CD4-positive, CD25-positive, alpha-beta regulatory T cell (primary cell): Measurements from ENCODE around the gene GUCY1A2. TPM values are rescaled to one million over a fixed set of nuclear protein-coding genes. Genes with fewer than 3 reads are reported as not detected.
"Not testable (repeated sequence)": the region's sequence is repeated elsewhere in the genome, so short reads cannot be mapped to it uniquely, and the experiment has no call there.

Source experiments
- ATAC-seq, 2 donors: fragments of 150-1000 bp; cut with Tn5 transposase; one replicate each; pipeline ENCODE4 v1.10.0; 2021; ENCODE audit warnings: low read depth in 2 of 2, moderate number of reproducible peaks in 2 of 2, moderate library complexity in 1 of 2
- DNase-seq, 3 donors: peaks; one replicate each; pipeline versions ENCODE4 v3.0.0 to v3.0.0-alpha.2; 2012 to 2022; ENCODE audit warnings: mixed read lengths in 1 of 3
- H3K27ac ChIP-seq: one replicate; pipeline ENCODE4 v1.7.0; 2013; ENCODE audit warnings: mild to moderate bottlenecking, low read length; ENCODE audit not compliant: insufficient read depth, poor library complexity, severe bottlenecking
- H3K27me3 ChIP-seq: one replicate; pipeline ENCODE4 v1.7.0; 2013; ENCODE audit warnings: low read length; ENCODE audit not compliant: control insufficient read depth, insufficient read depth
- H3K36me3 ChIP-seq: one replicate; pipeline ENCODE4 v1.7.0; 2013; ENCODE audit warnings: mild to moderate bottlenecking, low read length, moderate library complexity; ENCODE audit not compliant: control insufficient read depth, insufficient read depth
- H3K4me1 ChIP-seq: 2 replicates; pipeline ENCODE4 v1.7.0; 2013; ENCODE audit warnings: mild to moderate bottlenecking, low read length; ENCODE audit not compliant: insufficient read depth, control insufficient read depth, poor library complexity, severe bottlenecking
- H3K4me3 ChIP-seq: one replicate; pipeline ENCODE4 v1.7.0; 2013; ENCODE audit warnings: low read depth, mild to moderate bottlenecking, low read length, moderate library complexity
- H3K9me3 ChIP-seq, 2 experiments: 1 replicate in 1 of 2; 2 replicates in 1 of 2; pipeline ENCODE4 v1.7.0; 2013; ENCODE audit warnings: low read length in 2 of 2, mild to moderate bottlenecking in 1 of 2, moderate library complexity in 1 of 2; ENCODE audit not compliant: control insufficient read depth in 2 of 2
- H3K27ac Mint-ChIP-seq, 3 donors: one replicate each; pipeline ENCODE4 v1.8.0; 2020 to 2022; ENCODE audit warnings: mild to moderate bottlenecking in 3 of 3, mixed read lengths in 3 of 3, moderate library complexity in 2 of 3
- H3K27me3 Mint-ChIP-seq: one replicate; pipeline ENCODE4 v1.8.0; 2022; ENCODE audit warnings: mild to moderate bottlenecking, mixed read lengths
- H3K36me3 Mint-ChIP-seq: one replicate; pipeline ENCODE4 v1.8.0; 2020; ENCODE audit warnings: mixed read lengths
- H3K4me1 Mint-ChIP-seq, 4 donors: one replicate each; pipeline ENCODE4 v1.8.0; 2020 to 2022; ENCODE audit warnings: mixed read lengths in 4 of 4, mild to moderate bottlenecking in 1 of 4
- H3K4me3 Mint-ChIP-seq, 4 donors: one replicate each; pipeline ENCODE4 v1.8.0; 2020 to 2022; ENCODE audit warnings: mild to moderate bottlenecking in 4 of 4, mixed read lengths in 4 of 4, moderate library complexity in 3 of 4
- H3K9me3 Mint-ChIP-seq, 7 donors: one replicate each; pipeline ENCODE4 v1.8.0; 2020 to 2022; ENCODE audit warnings: mixed read lengths in 7 of 7, mild to moderate bottlenecking in 3 of 7, moderate library complexity in 2 of 7
- polyA plus RNA-seq, 4 donors: library from polyadenylated mRNA; unstranded; fragments of 300-500 nt; fragmentation: Illumina TruSeq; gene quantifications; one replicate each; pipeline ENCODE4 v1.2.3, GENCODE V29; 2021
- total RNA-seq: library from RNA; stranded (reverse); gene quantifications from one replicate; pipeline ENCODE4 v1.2.3, GENCODE V29; 2022

The GUCY1A2 gene, protein sequence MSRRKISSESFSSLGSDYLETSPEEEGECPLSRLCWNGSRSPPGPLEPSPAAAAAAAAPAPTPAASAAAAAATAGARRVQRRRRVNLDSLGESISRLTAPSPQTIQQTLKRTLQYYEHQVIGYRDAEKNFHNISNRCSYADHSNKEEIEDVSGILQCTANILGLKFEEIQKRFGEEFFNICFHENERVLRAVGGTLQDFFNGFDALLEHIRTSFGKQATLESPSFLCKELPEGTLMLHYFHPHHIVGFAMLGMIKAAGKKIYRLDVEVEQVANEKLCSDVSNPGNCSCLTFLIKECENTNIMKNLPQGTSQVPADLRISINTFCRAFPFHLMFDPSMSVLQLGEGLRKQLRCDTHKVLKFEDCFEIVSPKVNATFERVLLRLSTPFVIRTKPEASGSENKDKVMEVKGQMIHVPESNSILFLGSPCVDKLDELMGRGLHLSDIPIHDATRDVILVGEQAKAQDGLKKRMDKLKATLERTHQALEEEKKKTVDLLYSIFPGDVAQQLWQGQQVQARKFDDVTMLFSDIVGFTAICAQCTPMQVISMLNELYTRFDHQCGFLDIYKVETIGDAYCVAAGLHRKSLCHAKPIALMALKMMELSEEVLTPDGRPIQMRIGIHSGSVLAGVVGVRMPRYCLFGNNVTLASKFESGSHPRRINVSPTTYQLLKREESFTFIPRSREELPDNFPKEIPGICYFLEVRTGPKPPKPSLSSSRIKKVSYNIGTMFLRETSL
- total RNA-seq (not detected), polyA plus RNA-seq (not detected)

DNA sequence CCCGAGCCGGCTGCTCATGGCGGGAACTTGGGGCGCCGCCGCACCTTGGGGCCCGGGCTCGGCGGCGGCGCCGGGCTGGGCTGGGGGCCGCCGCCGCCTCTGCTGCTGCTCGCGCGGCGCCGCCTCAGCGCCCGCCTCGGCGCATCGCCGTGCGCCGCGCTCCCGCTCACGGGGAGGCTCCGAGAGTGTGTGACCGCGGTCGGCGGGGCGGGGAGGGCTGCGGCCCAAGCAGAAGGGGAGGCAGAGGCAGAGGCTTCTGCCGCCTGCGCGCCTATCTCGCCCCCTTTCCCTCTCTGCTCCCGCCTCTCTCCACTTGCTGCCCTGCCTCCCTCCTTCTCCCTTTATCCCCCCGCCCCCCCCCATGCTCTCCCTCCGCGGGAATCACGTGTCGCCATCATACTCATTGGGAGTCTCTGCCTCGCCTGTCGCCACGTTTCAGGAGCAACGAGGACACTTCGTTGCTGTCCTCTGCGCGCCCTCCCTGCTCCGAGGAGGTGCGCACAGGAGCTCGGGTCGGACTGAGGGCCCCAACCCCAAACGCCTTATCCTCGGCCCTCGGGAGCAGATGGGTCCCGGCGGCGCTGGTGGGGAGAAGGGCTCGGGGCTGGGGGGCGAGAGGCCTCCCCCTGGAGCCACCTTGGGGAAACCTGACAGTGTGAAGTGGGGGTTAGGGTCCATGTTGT, at the start of gene GUCY1A2:
Gene GUCY1A2, minus strand, starts transcription at position 258 of the 683 bp plus-strand sequence. CDS start 421 bp downstream, outside the sequence.
- ATAC-seq = no peak
- H3K27ac Mint-ChIP-seq = no peak within 1 kb of the TSS
- Histone ChIP-seq H3K36me3 (no peaks in the 10 kb centered on the region), H3K27ac (no peak within 1 kb of the TSS), H3K4me3 (no peak within 1 kb of the TSS), H3K9me3 (peaks cover 0 to 2% of the 10 kb centered on the region in 2 experiments), H3K4me1 (no peaks in the 10 kb centered on the region), H3K27me3 (peaks cover 19% of the 10 kb centered on the region)
- peak within 1 kb of the TSS in 2 of 4 donors; percentile 38 to 63 for H3K4me3 Mint-ChIP-seq
- DNase-seq = no peak
- peaks cover 0 to 5% (median 0%) of the 10 kb centered on the region in 7 donors for H3K9me3 Mint-ChIP-seq
- no peaks in the 10 kb centered on the region for H3K36me3 Mint-ChIP-seq
- peaks cover 0 to 7% (median 4%) of the 10 kb centered on the region in 4 donors for H3K4me1 Mint-ChIP-seq
- H3K27me3 Mint-ChIP-seq = peaks cover 46% of the 10 kb centered on the region

DNA sequence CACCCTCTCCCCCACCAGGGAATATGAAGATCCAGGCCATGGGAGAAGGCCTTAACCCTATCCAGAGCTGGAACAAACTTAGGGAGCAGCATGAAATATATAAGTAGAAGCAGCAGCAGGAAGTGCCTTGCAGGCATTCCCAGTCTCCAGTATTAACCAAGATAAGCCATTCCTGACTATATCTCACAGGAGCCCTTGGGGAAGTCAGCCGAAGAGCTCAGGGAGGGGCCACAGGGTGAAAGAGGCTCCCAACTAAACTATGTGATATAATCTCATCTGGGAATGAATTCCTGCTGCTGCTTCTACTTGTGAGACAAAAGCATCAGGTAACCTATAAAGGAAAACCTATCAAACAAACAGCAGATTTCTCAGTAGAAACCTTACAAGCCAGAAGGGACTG, 36.1 kb upstream of the GUCY1A2 start:
- DNase-seq (no peak), ATAC-seq (no peak)
- H3K27me3 Mint-ChIP-seq = no peaks in the 10 kb centered on the region
- H3K9me3 Mint-ChIP-seq = peaks cover 0 to 36% (median 7%) of the 10 kb centered on the region in 7 donors
- Histone ChIP-seq H3K4me3 (no peak overlapping the region), H3K4me1 (no peaks in the 10 kb centered on the region), H3K27me3 (no peaks in the 10 kb centered on the region), H3K27ac (no peak overlapping the region), H3K9me3 (peaks cover 5 to 21% of the 10 kb centered on the region in 2 experiments), H3K36me3 (no peaks in the 10 kb centered on the region)
- H3K27ac Mint-ChIP-seq = no peak overlapping the region
- H3K4me3 Mint-ChIP-seq = no peak overlapping the region
- H3K36me3 Mint-ChIP-seq = no peaks in the 10 kb centered on the region
- no peaks in the 10 kb centered on the region for H3K4me1 Mint-ChIP-seq

DNA sequence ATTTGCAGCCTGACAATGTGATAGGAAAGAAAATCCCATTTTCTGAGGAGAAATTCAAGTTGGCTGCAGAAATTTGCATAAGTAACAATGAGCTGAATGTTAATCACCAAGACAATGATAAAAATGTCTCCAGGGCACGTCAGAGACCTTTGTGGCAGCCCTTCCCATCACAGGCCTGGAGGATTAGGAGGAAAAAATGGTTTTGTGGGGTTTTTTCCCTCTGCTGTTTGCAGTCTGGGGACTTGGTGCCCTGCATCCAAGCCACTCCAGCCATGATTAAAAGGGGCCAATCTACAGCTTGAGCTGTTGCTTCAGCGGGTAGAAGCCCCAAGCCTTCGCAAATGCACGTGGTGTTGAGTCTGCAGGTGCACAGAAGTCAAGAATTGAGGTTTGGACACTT, 33.1 kb upstream of the GUCY1A2 start:
- H3K4me3 Mint-ChIP-seq, ATAC-seq, H3K4me1 ChIP-seq, H3K36me3 Mint-ChIP-seq, H3K27ac Mint-ChIP-seq, DNase-seq, H3K27ac ChIP-seq, H3K27me3 ChIP-seq, H3K36me3 ChIP-seq, H3K27me3 Mint-ChIP-seq, H3K4me1 Mint-ChIP-seq, H3K4me3 ChIP-seq: not testable (repeated sequence)
- peaks cover 0 to 35% (median 10%) of the 10 kb centered on the region in 7 donors for H3K9me3 Mint-ChIP-seq
- peaks cover 5 to 21% of the 10 kb centered on the region in 2 experiments for H3K9me3 ChIP-seq

DNA sequence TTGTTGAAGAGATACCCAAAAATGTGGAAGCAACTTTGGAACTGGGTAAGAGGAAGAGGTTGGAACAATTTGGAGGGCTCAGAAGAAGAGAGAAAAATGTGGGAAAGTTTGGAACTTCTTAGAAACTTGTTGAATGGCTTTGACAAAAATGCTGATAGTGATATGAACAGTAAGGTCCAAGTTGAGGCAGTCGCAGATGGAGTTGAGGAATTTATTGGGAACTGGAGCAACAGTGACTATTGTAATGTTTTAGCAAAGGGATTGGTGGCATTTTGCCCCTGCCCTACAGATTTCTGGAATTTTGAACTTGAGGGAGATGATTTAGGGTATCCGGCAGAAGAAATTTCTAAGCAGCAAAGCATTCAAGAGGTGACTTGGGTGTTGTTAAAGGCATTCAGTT, 32.6 kb upstream of the GUCY1A2 start:
- H3K27me3 Mint-ChIP-seq, H3K4me1 Mint-ChIP-seq, H3K27ac ChIP-seq, H3K4me1 ChIP-seq, H3K36me3 Mint-ChIP-seq, DNase-seq, ATAC-seq, H3K27ac Mint-ChIP-seq, H3K27me3 ChIP-seq, H3K4me3 ChIP-seq, H3K36me3 ChIP-seq, H3K4me3 Mint-ChIP-seq: not testable (repeated sequence)
- H3K9me3 ChIP-seq = peaks cover 5 to 21% of the 10 kb centered on the region in 2 experiments
- peaks cover 0 to 35% (median 10%) of the 10 kb centered on the region in 7 donors for H3K9me3 Mint-ChIP-seq

DNA sequence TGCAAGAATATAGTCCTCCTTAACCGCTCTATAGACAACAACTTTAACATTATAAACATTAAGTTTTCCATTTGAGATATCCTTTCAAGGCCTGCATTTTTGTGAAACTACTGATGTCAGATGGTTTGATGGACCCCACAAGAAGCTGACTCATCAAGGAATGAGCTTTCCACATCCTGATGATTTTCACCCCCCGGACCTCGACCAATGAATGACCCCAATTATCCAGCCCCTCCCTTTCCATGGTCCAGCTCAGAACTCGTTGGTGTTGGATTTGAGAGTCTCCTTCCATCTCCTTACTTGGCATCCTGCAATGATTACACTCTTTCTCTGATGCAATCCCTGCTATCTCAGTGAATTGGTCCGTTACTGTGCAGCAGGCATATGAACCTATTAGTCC, 31.8 kb upstream of the GUCY1A2 start:
- Histone ChIP-seq H3K36me3 (no peaks in the 10 kb centered on the region), H3K4me1 (no peaks in the 10 kb centered on the region), H3K27ac (no peak overlapping the region), H3K4me3 (no peak overlapping the region), H3K27me3 (no peaks in the 10 kb centered on the region), H3K9me3 (peaks cover 5 to 21% of the 10 kb centered on the region in 2 experiments)
- Mint-ChIP-seq H3K4me3 (no peak overlapping the region), H3K36me3 (no peaks in the 10 kb centered on the region), H3K9me3 (peaks cover 0 to 40% (median 9%) of the 10 kb centered on the region in 7 donors), H3K27ac (no peak overlapping the region), H3K4me1 (no peaks in the 10 kb centered on the region), H3K27me3 (no peaks in the 10 kb centered on the region)
- DNase-seq (no peak), ATAC-seq (no peak)

DNA sequence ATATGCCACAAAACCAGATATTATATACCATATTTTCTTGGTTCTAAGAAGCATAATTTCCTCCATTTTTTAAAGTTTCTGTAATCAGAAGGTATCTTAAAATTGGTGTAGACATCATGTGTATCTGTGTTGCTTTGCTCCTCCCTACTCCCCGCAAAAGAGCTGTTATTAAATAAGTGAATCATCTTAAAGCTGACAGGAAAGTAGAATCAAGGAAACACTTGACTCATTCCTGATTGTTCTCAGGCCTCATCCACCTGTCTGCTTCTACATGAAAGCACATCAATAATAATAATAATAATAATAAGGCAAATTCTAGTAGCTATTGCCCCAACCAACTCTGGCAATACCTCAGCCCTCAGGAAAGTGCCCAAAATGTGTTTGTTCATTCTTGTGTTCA, 26.2 kb upstream of the GUCY1A2 start:
- no peaks in the 10 kb centered on the region for H3K4me1 ChIP-seq
- Mint-ChIP-seq H3K4me1 (no peaks in the 10 kb centered on the region), H3K36me3 (no peaks in the 10 kb centered on the region), H3K4me3 (no peak overlapping the region), H3K27me3 (no peaks in the 10 kb centered on the region), H3K27ac (no peak overlapping the region), H3K9me3 (peaks cover 0 to 14% (median 3%) of the 10 kb centered on the region in 7 donors)
- no peak for DNase-seq
- no peaks in the 10 kb centered on the region for H3K9me3 ChIP-seq
- H3K27me3 ChIP-seq = no peaks in the 10 kb centered on the region
- H3K4me3 ChIP-seq = no peak overlapping the region
- no peak overlapping the region for H3K27ac ChIP-seq
- ATAC-seq = no peak
- H3K36me3 ChIP-seq = no peaks in the 10 kb centered on the region

DNA sequence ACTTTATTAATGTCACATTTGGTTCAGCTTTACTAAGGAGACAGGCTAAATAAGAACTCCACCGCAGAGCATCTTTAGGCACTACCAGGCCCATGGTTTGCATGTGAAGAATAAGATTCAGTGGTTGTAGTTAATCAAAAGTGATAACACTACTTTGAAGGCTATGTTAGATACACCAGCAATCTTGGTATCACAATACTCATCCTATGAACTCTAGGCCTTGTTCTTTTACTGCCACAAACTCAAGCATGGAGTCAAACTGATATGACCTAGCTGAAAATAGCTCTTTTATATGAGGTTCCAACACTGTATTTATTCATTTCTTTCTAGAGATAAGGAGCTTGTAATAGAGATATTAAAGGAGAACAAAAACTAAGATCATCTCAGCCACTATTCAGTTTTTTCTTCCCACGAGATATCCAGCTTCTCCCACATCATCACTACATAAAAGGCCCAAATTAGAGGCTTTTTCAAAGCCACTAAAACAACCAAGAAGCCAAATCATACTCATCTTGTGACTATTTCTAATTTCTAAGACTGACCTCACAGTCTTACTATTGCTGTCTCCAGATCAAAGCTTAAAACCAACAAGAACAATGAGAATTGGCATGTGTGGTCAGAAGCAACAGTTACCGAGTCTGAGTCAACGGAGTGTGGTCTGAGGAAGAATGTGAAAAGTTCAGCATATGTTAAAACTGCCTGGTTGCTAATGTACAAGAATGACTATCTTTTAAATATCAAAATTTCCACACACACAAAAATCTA, 25.1 kb upstream of the GUCY1A2 start:
- no peaks in the 10 kb centered on the region for H3K27me3 ChIP-seq
- no peak for DNase-seq
- H3K27ac ChIP-seq = no peak overlapping the region
- no peaks in the 10 kb centered on the region for H3K4me1 ChIP-seq
- H3K9me3 ChIP-seq = no peaks in the 10 kb centered on the region
- Mint-ChIP-seq H3K36me3 (no peaks in the 10 kb centered on the region), H3K27me3 (no peaks in the 10 kb centered on the region), H3K4me1 (no peaks in the 10 kb centered on the region), H3K27ac (no peak overlapping the region), H3K4me3 (no peak overlapping the region), H3K9me3 (peaks cover 0 to 9% (median 4%) of the 10 kb centered on the region in 7 donors)
- no peaks in the 10 kb centered on the region for H3K36me3 ChIP-seq
- no peak overlapping the region for H3K4me3 ChIP-seq
- ATAC-seq = no peak
